Measurements from ENCODE around the gene MOV10L1. TPM values are rescaled to one million over a fixed set of nuclear protein-coding genes. Genes with fewer than 3 reads are reported as not detected.
"Not testable (repeated sequence)": the region's sequence is repeated elsewhere in the genome, so short reads cannot be mapped to it uniquely, and the experiment has no call there.

MOV10L1 gene
- total RNA-seq, 4 donors from 2014 or later = 0.25 TPM; not detected in 3

DNA sequence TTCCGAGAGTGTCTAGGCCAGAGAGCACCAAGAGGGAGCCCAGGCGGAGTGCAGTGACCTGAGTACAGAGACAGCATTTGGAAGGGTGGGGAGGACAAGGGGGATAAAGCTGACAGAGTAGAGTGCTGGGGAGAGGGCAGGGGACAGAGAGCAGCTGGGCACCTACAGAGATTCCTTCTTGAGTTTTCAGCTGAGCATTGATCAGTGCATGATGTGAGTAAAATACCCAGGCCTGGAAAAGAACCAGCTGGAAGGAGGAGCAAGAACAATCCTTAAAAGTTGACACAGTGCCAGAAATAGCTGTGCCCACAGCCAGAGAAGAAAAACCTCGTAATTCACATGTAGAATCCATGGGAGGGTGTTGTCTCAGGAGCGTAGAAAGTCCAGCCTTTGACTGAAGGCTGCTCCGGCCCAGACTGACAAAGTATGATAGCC, 46.8 kb downstream of the MOV10L1 start:
- TF ChIP-seq POLR2A (IDR thresholded peaks at IDR 0.05) (no peak), CTCF (IDR thresholded peaks at IDR 0.05 in 4 of 5, conservative IDR thresholded peaks at IDR 0.05 in 1 of 5) (no peak)
- Histone ChIP-seq H3K27ac (no peak overlapping the region), H3K4me3 (no peak overlapping the region), H3K9me3 (no peaks in the 10 kb centered on the region), H3K4me1 (no peaks in the 10 kb centered on the region), H3K36me3 (no peaks in the 10 kb centered on the region), H3K27me3 (peaks cover 0 to 6% (median 4%) of the 10 kb centered on the region in 3 donors)
- intact Hi-C loops (cut with DNase I; ENCODE audit: low total_unique reads) (no loop called here), in situ Hi-C loops (cut with MboI; ENCODE audit: low sequenced_read_pairs in 4 of 4) (no loop called here)
- ATAC-seq (no peak), DNase-seq (no peak)

DNA sequence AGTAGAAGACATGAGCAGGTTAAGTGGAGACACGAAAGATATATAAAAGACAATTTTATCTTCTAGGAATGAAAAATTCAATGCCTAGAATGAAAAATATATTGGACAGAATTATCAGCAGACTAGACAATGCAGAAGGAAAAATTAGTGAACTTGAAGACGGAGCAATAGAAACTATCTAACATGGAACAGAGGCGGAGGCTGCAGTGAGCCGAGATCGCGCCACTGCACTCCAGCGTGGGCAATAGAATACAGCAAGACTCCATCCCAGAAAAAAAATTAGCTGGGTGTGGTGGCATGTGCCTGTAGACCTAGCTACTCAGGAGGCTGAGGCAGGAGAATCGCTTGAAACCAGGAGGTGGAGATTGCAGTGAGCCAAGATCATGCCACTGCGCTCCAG, 47.5 kb downstream of the MOV10L1 start:
- H3K9me3 ChIP-seq; intact Hi-C loops (cut with DNase I; ENCODE audit: low total_unique reads); ATAC-seq; H3K4me1 ChIP-seq; in situ Hi-C loops (cut with MboI; ENCODE audit: low sequenced_read_pairs in 4 of 4); H3K4me3 ChIP-seq; H3K36me3 ChIP-seq; DNase-seq; H3K27ac ChIP-seq: not testable (repeated sequence)
- peaks cover 0 to 11% (median 4%) of the 10 kb centered on the region in 3 donors for H3K27me3 ChIP-seq

DNA sequence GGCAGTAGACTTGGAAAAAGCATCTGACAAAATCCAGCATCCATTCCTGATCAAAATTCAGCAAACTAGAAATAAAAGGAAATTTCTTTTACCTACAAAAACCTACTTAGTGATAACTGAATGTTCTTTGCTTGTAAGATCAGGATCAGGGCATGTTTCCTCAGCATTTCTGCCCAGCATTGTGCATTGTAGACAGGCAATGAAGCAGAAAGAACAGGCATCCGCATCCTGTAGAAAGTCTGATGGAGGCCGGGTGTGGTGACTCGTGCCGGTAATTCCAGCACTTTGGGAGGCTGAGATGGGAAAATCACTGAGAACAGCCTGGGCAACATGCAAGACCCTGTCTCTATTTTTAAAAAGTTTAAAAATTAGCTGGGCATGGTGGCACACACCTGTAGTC, 48.2 kb downstream of the MOV10L1 start:
- H3K27ac ChIP-seq = no peak overlapping the region
- peaks cover 3 to 13% (median 11%) of the 10 kb centered on the region in 3 donors for H3K27me3 ChIP-seq
- no peaks in the 10 kb centered on the region for H3K36me3 ChIP-seq
- TF ChIP-seq POLR2A (IDR thresholded peaks at IDR 0.05) (no peak), CTCF (IDR thresholded peaks at IDR 0.05 in 4 of 5, conservative IDR thresholded peaks at IDR 0.05 in 1 of 5) (no peak)
- no peaks in the 10 kb centered on the region for H3K9me3 ChIP-seq
- no peak for DNase-seq
- ATAC-seq = no peak
- in situ Hi-C loops (cut with MboI; ENCODE audit: low sequenced_read_pairs in 4 of 4) = no loop called here
- no peaks in the 10 kb centered on the region for H3K4me1 ChIP-seq
- H3K4me3 ChIP-seq = no peak overlapping the region
- intact Hi-C loops (cut with DNase I; ENCODE audit: low total_unique reads) = no loop called here

- intact Hi-C loops (cut with DNase I; ENCODE audit: low total_unique reads) = no loop called here
- H3K36me3 ChIP-seq = no peaks in the 10 kb centered on the region
- H3K9me3 ChIP-seq = no peaks in the 10 kb centered on the region
- TF ChIP-seq CTCF (IDR thresholded peaks at IDR 0.05 in 4 of 5, conservative IDR thresholded peaks at IDR 0.05 in 1 of 5) (no peak), POLR2A (IDR thresholded peaks at IDR 0.05) (no peak)
- no peak overlapping the region for H3K4me3 ChIP-seq
- no peaks in the 10 kb centered on the region for H3K4me1 ChIP-seq
- peaks cover 4 to 12% (median 11%) of the 10 kb centered on the region in 3 donors for H3K27me3 ChIP-seq
- ATAC-seq (no peak), DNase-seq (no peak)
- in situ Hi-C loops (cut with MboI; ENCODE audit: low sequenced_read_pairs in 4 of 4) = no loop called here
- no peak overlapping the region for H3K27ac ChIP-seq
These were observed 49.2 kb downstream of the MOV10L1 start for GRCh38 chr22:50138988-50139387.

DNA sequence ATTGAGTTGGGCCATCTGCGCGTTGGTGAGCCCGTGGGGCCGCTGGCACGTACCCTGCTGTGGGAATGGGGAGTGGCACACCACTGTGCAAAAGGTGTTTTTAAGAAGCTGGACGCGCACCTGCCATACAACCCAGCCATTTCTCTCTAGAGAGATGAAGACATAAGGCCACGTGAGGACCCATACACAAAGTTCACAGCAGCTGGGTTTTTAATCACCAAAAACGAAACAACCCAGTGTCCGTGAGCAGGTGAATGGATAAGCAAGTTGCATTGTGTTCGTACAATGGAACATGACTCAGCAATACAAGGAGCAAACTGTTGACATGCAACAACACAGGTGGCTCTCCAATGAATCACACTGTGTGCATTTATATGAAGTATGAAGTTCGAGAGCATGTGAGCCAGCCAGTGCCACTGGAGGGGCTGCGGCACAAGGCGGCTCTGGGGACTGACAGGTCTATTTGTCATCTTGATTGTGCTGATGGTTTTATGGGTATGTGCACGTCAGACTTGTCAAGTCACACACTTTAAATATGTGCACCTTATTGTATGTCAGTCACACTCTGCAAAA, 50.1 kb downstream of the MOV10L1 start:
- no peaks in the 10 kb centered on the region for H3K4me1 ChIP-seq
- no peak overlapping the region for H3K4me3 ChIP-seq
- TF ChIP-seq CTCF (IDR thresholded peaks at IDR 0.05 in 4 of 5, conservative IDR thresholded peaks at IDR 0.05 in 1 of 5) (no peak), POLR2A (IDR thresholded peaks at IDR 0.05) (no peak)
- no peaks in the 10 kb centered on the region for H3K9me3 ChIP-seq
- peaks cover 4 to 13% (median 11%) of the 10 kb centered on the region in 3 donors for H3K27me3 ChIP-seq
- DNase-seq (no peak), ATAC-seq (no peak)
- in situ Hi-C loops (cut with MboI; ENCODE audit: low sequenced_read_pairs in 4 of 4) = no loop called here
- H3K27ac ChIP-seq = no peak overlapping the region
- no peaks in the 10 kb centered on the region for H3K36me3 ChIP-seq
- intact Hi-C loops (cut with DNase I; ENCODE audit: low total_unique reads) = no loop called here

All from gastrocnemius medialis (tissue), 4 donors.